Neural crest cell (in vitro differentiated cells): ENCODE data around the gene TCF7L1. TPM values are rescaled to one million over a fixed set of nuclear protein-coding genes. Genes with fewer than 3 reads are reported as not detected.

Experiments
- DNase-seq: peaks from one replicate; pipeline ENCODE4 v3.0.0; 2021; ENCODE audit warnings: low read depth, mixed read lengths, low spot score
- H3K27ac Mint-ChIP-seq: one replicate; pipeline ENCODE4 v1.8.0; 2021; ENCODE audit warnings: mild to moderate bottlenecking, mixed read lengths; ENCODE audit not compliant: unreplicated experiment
- H3K27me3 Mint-ChIP-seq: 2 replicates; pipeline ENCODE4 v1.8.0; 2021; ENCODE audit warnings: low read depth, mild to moderate bottlenecking, mixed read lengths
- H3K36me3 Mint-ChIP-seq: 2 replicates; pipeline ENCODE4 v1.8.0; 2021; ENCODE audit warnings: low read depth, mild to moderate bottlenecking, mixed read lengths
- H3K4me1 Mint-ChIP-seq: 2 replicates; pipeline ENCODE4 v1.8.0; 2021; ENCODE audit warnings: mixed read lengths
- H3K4me3 Mint-ChIP-seq: one replicate; pipeline ENCODE4 v1.8.0; 2021; ENCODE audit warnings: mild to moderate bottlenecking, mixed read lengths
- H3K9me3 Mint-ChIP-seq: 2 replicates; pipeline ENCODE4 v1.8.0; 2021; ENCODE audit warnings: mixed read lengths
- CTCF ChIP-seq: fragments of 200-600 bp; sonication (generic); conservative IDR thresholded peaks from 2 replicates; pipeline ENCODE4 v1.5.0; 2021; ENCODE audit warnings: antibody characterized with exemption, mild to moderate bottlenecking
- total RNA-seq: library from RNA; stranded (reverse); gene quantifications from 2 replicates; pipeline ENCODE4 v1.2.1, GENCODE V29; 2021

The TCF7L1 gene
- total RNA-seq, 1 donor from 2014 or later = 40.3 TPM

GRCh38 chr2:85175369-85176299 is 42.4 kb downstream of the TCF7L1 start:
- no peak overlapping the region for H3K4me3 Mint-ChIP-seq
- TF ChIP-seq CTCF = no peak
- H3K36me3 Mint-ChIP-seq = peaks cover 11% of the 10 kb centered on the region
- H3K9me3 Mint-ChIP-seq = no peaks in the 10 kb centered on the region
- H3K27me3 Mint-ChIP-seq = no peaks in the 10 kb centered on the region
- H3K4me1 Mint-ChIP-seq = peaks cover 56% of the 10 kb centered on the region
- peak overlapping the region; percentile 72 for H3K27ac Mint-ChIP-seq
- DNase-seq = no peak

GRCh38 chr2:85177031-85177824 is 44.0 kb downstream of the TCF7L1 start:
- Mint-ChIP-seq H3K27me3 (no peaks in the 10 kb centered on the region), H3K4me1 (peaks cover 67% of the 10 kb centered on the region), H3K36me3 (peaks cover 11% of the 10 kb centered on the region), H3K4me3 (no peak overlapping the region), H3K27ac (no peak overlapping the region), H3K9me3 (no peaks in the 10 kb centered on the region)
- no peak for TF ChIP-seq CTCF
- no peak for DNase-seq

GRCh38 chr2:85178154-85178553 is 45.0 kb downstream of the TCF7L1 start:
- no peaks in the 10 kb centered on the region for H3K9me3 Mint-ChIP-seq
- H3K4me3 Mint-ChIP-seq = no peak overlapping the region
- no peak for TF ChIP-seq CTCF
- H3K36me3 Mint-ChIP-seq = peaks cover 9% of the 10 kb centered on the region
- DNase-seq = no peak
- peaks cover 61% of the 10 kb centered on the region for H3K4me1 Mint-ChIP-seq
- peak overlapping the region; percentile 88 for H3K27ac Mint-ChIP-seq
- H3K27me3 Mint-ChIP-seq = no peaks in the 10 kb centered on the region

- Mint-ChIP-seq H3K4me1 (peaks cover 61% of the 10 kb centered on the region), H3K27ac (no peak overlapping the region), H3K36me3 (peaks cover 9% of the 10 kb centered on the region), H3K27me3 (no peaks in the 10 kb centered on the region), H3K9me3 (no peaks in the 10 kb centered on the region), H3K4me3 (no peak overlapping the region)
- DNase-seq = no peak
- no peak for TF ChIP-seq CTCF
These were observed 45.8 kb downstream of the TCF7L1 start for GRCh38 chr2:85178980-85179411.

- TF ChIP-seq CTCF = no peak
- no peaks in the 10 kb centered on the region for H3K9me3 Mint-ChIP-seq
- H3K36me3 Mint-ChIP-seq = peaks cover 9% of the 10 kb centered on the region
- no peak overlapping the region for H3K4me3 Mint-ChIP-seq
- H3K4me1 Mint-ChIP-seq = peaks cover 61% of the 10 kb centered on the region
- no peaks in the 10 kb centered on the region for H3K27me3 Mint-ChIP-seq
- no peak for DNase-seq
- peak overlapping the region; percentile 69 for H3K27ac Mint-ChIP-seq
These were observed 46.3 kb downstream of the TCF7L1 start for GRCh38 chr2:85179541-85179940.
